Right ventricle myocardium inferior (tissue), 1 donor: ENCODE results near the gene OLFML1. TPM values are rescaled to one million over a fixed set of nuclear protein-coding genes. Genes with fewer than 3 reads are reported as not detected.

Experiments
- ATAC-seq: fragments of 200-7000 bp; cut with Tn5 transposase; one replicate; pipeline ENCODE4 v1.9.1; 2020; ENCODE audit warnings: mild to moderate bottlenecking, moderate library complexity
- DNase-seq: peaks from one replicate; pipeline ENCODE4 v3.0.0; 2021; ENCODE audit errors: missing footprints
- intact Hi-C: fragments of 100-400 bp; cut with DNase I; formaldehyde crosslinking; loops from one replicate; pipeline ENCODE4 v1.11.0; 2022
- total RNA-seq: library from RNA; stranded (reverse); fragmentation: NEBNext Ultra II Directional; extraction: Animal tissue kit (Norgen Biotek cat#: 25700); gene quantifications from one replicate; pipeline ENCODE4 v1.2.1, GENCODE V29; 2021
- donor health status: DM: no; HTN: yes; CAD: no; lungs with severe emphysema.

Gene OLFML1
- total RNA-seq, 1 donor from 2014 or later = 8.5 TPM

GRCh38 chr11:7544021-7544420, 58.7 kb downstream of the OLFML1 start:
- no peak for DNase-seq
- intact Hi-C loops = no loop called here
- ATAC-seq = peak; percentile 6

- ATAC-seq (no peak), DNase-seq (no peak)
- intact Hi-C loops = no loop called here
Measured at GRCh38 chr11:7545611-7546010, 60.3 kb downstream of the OLFML1 start.

- DNase-seq (no peak), ATAC-seq (no peak)
- intact Hi-C loops = no loop called here
Measured at GRCh38 chr11:7546324-7546791, 61.1 kb downstream of the OLFML1 start.

- no peak for ATAC-seq
- DNase-seq = no peak
- intact Hi-C loops = no loop called here
Measured at GRCh38 chr11:7547687-7548086, 62.4 kb downstream of the OLFML1 start.

GRCh38 chr11:7548659-7549274, 63.5 kb downstream of the OLFML1 start:
- intact Hi-C loops = no loop called here
- ATAC-seq (no peak), DNase-seq (no peak)

- ATAC-seq (no peak), DNase-seq (no peak)
- intact Hi-C loops = no loop called here
Measured at GRCh38 chr11:7549681-7550080, 64.4 kb downstream of the OLFML1 start.

- ATAC-seq = no peak
- intact Hi-C loops = no loop called here
- no peak for DNase-seq
Measured at GRCh38 chr11:7551571-7551970, 66.3 kb downstream of the OLFML1 start.

GRCh38 chr11:7552666-7553065, 67.4 kb downstream of the OLFML1 start:
- ATAC-seq (no peak), DNase-seq (no peak)
- intact Hi-C loops = no loop called here

GRCh38 chr11:7555052-7555699, 69.9 kb downstream of the OLFML1 start:
- peak; percentile 84 for DNase-seq
- intact Hi-C loops = loop anchor here (5.0 kb wide), 1 partner anchor 43 kb away; the partner anchor contains the start of gene PPFIBP2
- peak; percentile 89 for ATAC-seq

- peak; percentile 70 for ATAC-seq
- DNase-seq = no peak
- intact Hi-C loops = loop anchor here (5.0 kb wide), 1 partner anchor 46 kb away; the partner anchor contains the start of gene PPFIBP2
Measured at GRCh38 chr11:7558046-7558445, 72.7 kb downstream of the OLFML1 start.

- intact Hi-C loops = loop anchor here (5.0 kb wide), 1 partner anchor 47 kb away; the partner anchor contains the start of gene PPFIBP2
- DNase-seq (no peak), ATAC-seq (no peak)
Measured at GRCh38 chr11:7559398-7560283, 74.3 kb downstream of the OLFML1 start.

Other genes starting within 250 kb of the OLFML1 start
- not detected for gene SYT9, start 233.6 kb upstream of the OLFML1 start, total RNA-seq
- 21.4 TPM for gene PPFIBP2, start 28.5 kb downstream of the OLFML1 start, total RNA-seq
- 1.3 TPM for gene CYB5R2, start 188.0 kb downstream of the OLFML1 start, total RNA-seq
- not detected for gene OVCH2, start 221.0 kb downstream of the OLFML1 start, total RNA-seq